Upper lobe of left lung (tissue), 6 donors: Measurements from ENCODE around the gene ETFDH. TPM values are rescaled to one million over a fixed set of nuclear protein-coding genes. Genes with fewer than 3 reads are reported as not detected.
"Not testable (repeated sequence)": the region's sequence is repeated elsewhere in the genome, so short reads cannot be mapped to it uniquely, and the experiment has no call there.

Experiments
- ATAC-seq, 2 donors: fragments of 200-7000 bp; cut with Tn5 transposase; one replicate each; pipeline ENCODE4 v1.9.1; 2022; ENCODE audit warnings: mild to moderate bottlenecking in 2 of 2, moderate library complexity in 2 of 2; ENCODE audit not compliant: low FRiP score in 2 of 2
- DNase-seq, 2 donors: peaks; one replicate each; pipeline ENCODE4 v3.0.0-alpha.2; 2019 to 2020
- H3K27ac ChIP-seq, 4 donors: fragments of 200-600 bp; sonication (generic); one replicate each; pipeline ENCODE4 v1.5.1; 2016 to 2019
- H3K27me3 ChIP-seq, 4 donors: fragments of 200-600 bp; sonication (generic); one replicate each; pipeline ENCODE4 v1.5.1; 2017 to 2019
- H3K36me3 ChIP-seq, 4 donors: fragments of 200-600 bp; sonication (generic); one replicate each; pipeline ENCODE4 v1.5.1; 2016 to 2019
- H3K4me1 ChIP-seq, 4 donors: fragments of 200-600 bp; sonication (generic); one replicate each; pipeline ENCODE4 v1.5.1; 2018 to 2019
- H3K4me3 ChIP-seq, 4 donors: fragments of 200-600 bp; sonication (generic); one replicate each; pipeline ENCODE4 v1.5.1; 2017 to 2019; ENCODE audit warnings: mild to moderate bottlenecking in 2 of 4, moderate library complexity in 1 of 4
- H3K9me3 ChIP-seq, 4 donors: fragments of 200-600 bp; sonication (generic); one replicate each; pipeline ENCODE4 v1.5.1; 2018 to 2019
- EP300 ChIP-seq, 4 donors: sonication (generic); formaldehyde crosslinking; IDR thresholded peaks; one replicate each; pipeline ENCODE4 v1.5.1; 2017; ENCODE audit warnings: antibody characterized with exemption in 4 of 4, control low read depth in 2 of 4
- POLR2A ChIP-seq, 4 donors: fragments of 450-650 bp; IDR thresholded peaks; one replicate each; pipeline ENCODE4 v1.5.1; 2016 to 2017; ENCODE audit warnings: antibody characterized with exemption in 4 of 4, mild to moderate bottlenecking in 2 of 4
- POLR2AphosphoS5 ChIP-seq, 2 donors: sonication (generic); formaldehyde crosslinking; IDR thresholded peaks; one replicate each; pipeline ENCODE4 v1.5.1; 2017; ENCODE audit warnings: antibody characterized with exemption in 2 of 2
- WGBS, 2 donors: methylation state at CpG; one replicate each; pipeline ENCODE4 v1.1.5; 2017 to 2018; 5-methylcytosine and 5-hydroxymethylcytosine counted together
- total RNA-seq, 6 donors: library from RNA; depleted of rRNA in 4 of 6; stranded (reverse); fragments of >200 nt in 4 of 6; gene quantifications; one replicate each; pipeline versions ENCODE4 v1.1.0 to v1.2.1, GENCODE V29; 2016 to 2021
- TF ChIP-seq, protein P1 (sequence below), 6 experiments: fragments of 450-650 bp in 4 of 6; fragments of 200-600 bp in 2 of 6; sonication (generic) in 2 of 6; IDR thresholded peaks; one replicate each; pipeline ENCODE4 v1.5.1; 2016 to 2019; ENCODE audit warnings: antibody characterized with exemption in 6 of 6
- donor health status: DM: no; HTN: no; CAD: no; lungs with moderate emphysema.
- donor health status: DM: no; HTN: yes; CAD: no; lungs with severe emphysema.

ETFDH gene
- total RNA-seq, 6 donors from 2014 or later: 12.2 to 44.2 (median 22.3) TPM

- WGBS, 2 donors: 79 to 87% methylated on average over 3 of the region's 3 CpGs
- DNase-seq: no peak
- H3K27me3 ChIP-seq: no peaks in the 10 kb centered on the region
- no peak for ATAC-seq
- H3K27ac ChIP-seq: no peak overlapping the region
- H3K4me3 ChIP-seq: no peak overlapping the region
- H3K36me3 ChIP-seq: no peaks in the 10 kb centered on the region
- no peaks in the 10 kb centered on the region for H3K4me1 ChIP-seq
- H3K9me3 ChIP-seq: no peaks in the 10 kb centered on the region
- no peak for TF ChIP-seq POLR2A (IDR thresholded peaks at IDR 0.05)
- no peak for TF ChIP-seq EP300 (IDR thresholded peaks at IDR 0.05)
- TF ChIP-seq POLR2AphosphoS5 (IDR thresholded peaks at IDR 0.05): no peak
- TF ChIP-seq, protein P1, sequence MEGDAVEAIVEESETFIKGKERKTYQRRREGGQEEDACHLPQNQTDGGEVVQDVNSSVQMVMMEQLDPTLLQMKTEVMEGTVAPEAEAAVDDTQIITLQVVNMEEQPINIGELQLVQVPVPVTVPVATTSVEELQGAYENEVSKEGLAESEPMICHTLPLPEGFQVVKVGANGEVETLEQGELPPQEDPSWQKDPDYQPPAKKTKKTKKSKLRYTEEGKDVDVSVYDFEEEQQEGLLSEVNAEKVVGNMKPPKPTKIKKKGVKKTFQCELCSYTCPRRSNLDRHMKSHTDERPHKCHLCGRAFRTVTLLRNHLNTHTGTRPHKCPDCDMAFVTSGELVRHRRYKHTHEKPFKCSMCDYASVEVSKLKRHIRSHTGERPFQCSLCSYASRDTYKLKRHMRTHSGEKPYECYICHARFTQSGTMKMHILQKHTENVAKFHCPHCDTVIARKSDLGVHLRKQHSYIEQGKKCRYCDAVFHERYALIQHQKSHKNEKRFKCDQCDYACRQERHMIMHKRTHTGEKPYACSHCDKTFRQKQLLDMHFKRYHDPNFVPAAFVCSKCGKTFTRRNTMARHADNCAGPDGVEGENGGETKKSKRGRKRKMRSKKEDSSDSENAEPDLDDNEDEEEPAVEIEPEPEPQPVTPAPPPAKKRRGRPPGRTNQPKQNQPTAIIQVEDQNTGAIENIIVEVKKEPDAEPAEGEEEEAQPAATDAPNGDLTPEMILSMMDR (IDR thresholded peaks at IDR 0.05): no peak
Observed at GRCh38 chr4:158741326-158742021, 69.4 kb downstream of the ETFDH start.

- not testable (repeated sequence) for ATAC-seq
Observed at GRCh38 chr4:158746537-158746936, 74.4 kb downstream of the ETFDH start.

DNA sequence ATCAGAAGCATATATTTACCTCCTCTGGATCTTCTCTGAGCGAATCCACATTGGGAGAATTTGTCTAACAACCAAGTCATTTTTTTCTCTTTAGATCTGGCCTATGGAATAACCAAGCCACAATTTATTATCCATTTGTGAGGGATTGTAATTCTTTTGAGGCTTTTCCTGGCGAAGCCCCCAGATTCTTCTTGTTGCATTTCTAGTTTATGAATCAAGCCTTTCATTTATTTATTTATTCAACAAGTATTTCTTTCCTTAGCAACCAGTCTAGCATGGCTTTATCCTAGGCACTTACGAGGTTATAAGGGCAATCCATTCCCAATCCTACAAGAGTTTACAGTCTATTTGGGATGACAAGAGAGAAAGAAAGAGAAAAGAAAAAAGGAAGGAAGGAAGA, 78.3 kb downstream of the ETFDH start:
- no peak overlapping the region for H3K4me3 ChIP-seq
- no peaks in the 10 kb centered on the region for H3K4me1 ChIP-seq
- H3K9me3 ChIP-seq: no peaks in the 10 kb centered on the region
- DNase-seq: no peak
- WGBS, 2 donors: 78 to 82% methylated on average over 3 of the region's 3 CpGs
- no peak overlapping the region for H3K27ac ChIP-seq
- peak in 1 of 2 donors; percentile 26 for ATAC-seq
- TF ChIP-seq, protein P1 (IDR thresholded peaks at IDR 0.05): no peak
- no peak for TF ChIP-seq POLR2AphosphoS5 (IDR thresholded peaks at IDR 0.05)
- no peak for TF ChIP-seq POLR2A (IDR thresholded peaks at IDR 0.05)
- TF ChIP-seq EP300 (IDR thresholded peaks at IDR 0.05): no peak
- no peaks in the 10 kb centered on the region for H3K27me3 ChIP-seq
- H3K36me3 ChIP-seq: no peaks in the 10 kb centered on the region

More at GRCh38 chr4:158746537-158746936, 74.4 kb downstream of the ETFDH start:
- H3K4me1 ChIP-seq, H3K4me3 ChIP-seq, H3K36me3 ChIP-seq, H3K27ac ChIP-seq, H3K9me3 ChIP-seq, H3K27me3 ChIP-seq: not testable (repeated sequence)
- 96% methylated on average over 4 of the region's 31 CpGs; no CpG with 5 or more reads in 1 of the 2 donors for WGBS, 2 donors
- peak in 1 of 2 donors; percentile 42 for DNase-seq

DNA sequence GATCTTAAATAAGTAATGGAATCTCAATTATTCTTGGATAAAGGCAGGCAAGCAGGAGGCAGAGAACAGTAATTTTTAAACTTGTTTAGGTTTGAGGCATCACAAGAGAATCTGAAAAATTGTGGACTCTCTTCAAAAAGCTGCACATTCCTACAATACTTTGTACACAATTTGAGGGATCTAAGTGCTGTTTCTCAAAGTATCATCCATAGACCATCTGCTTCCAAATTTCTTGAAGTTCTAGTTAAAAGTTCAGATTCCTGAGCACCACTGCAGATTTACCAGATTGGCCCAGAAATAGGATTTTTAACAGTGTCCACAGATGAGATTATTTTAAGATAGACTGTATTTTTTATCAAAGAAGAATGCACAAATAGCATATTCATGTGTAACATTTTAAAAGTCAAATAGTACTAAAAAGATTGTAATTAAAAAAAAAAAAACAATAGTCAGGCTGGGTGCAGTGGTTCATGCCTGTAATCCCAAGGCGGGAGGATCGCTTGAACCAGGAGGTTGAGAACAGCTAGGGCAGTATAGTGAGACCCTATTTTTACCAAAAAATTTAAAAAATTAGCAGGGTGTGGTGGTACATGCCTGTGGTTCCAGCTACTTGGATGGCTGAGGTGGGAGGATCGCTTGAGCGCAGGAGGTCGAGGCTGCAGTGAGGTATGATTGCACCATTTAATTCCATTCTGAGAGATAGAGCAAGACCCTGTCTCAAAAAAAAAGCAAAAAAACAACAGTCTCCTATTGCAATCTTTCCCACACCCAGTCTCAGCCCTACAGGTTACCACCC, 82.5 kb downstream of the ETFDH start:
- TF ChIP-seq POLR2A (IDR thresholded peaks at IDR 0.05) (no peak), EP300 (IDR thresholded peaks at IDR 0.05) (no peak), POLR2AphosphoS5 (IDR thresholded peaks at IDR 0.05) (no peak)
- TF ChIP-seq, protein P1 (IDR thresholded peaks at IDR 0.05): no peak
- Histone ChIP-seq H3K36me3 (no peaks in the 10 kb centered on the region), H3K9me3 (no peaks in the 10 kb centered on the region), H3K4me1 (peaks cover 0 to 5% (median 0%) of the 10 kb centered on the region in 4 donors), H3K27me3 (no peaks in the 10 kb centered on the region), H3K4me3 (no peak overlapping the region), H3K27ac (no peak overlapping the region)
- WGBS, 2 donors: 98% methylated on average over 5 of the region's 5 CpGs
- DNase-seq (no peak), ATAC-seq (no peak)

- WGBS, 2 donors: 94 to 96% methylated on average over 7 of the region's 7 CpGs
- not testable (repeated sequence) for H3K27ac ChIP-seq, H3K4me3 ChIP-seq, H3K27me3 ChIP-seq, ATAC-seq, DNase-seq, H3K36me3 ChIP-seq, H3K9me3 ChIP-seq, H3K4me1 ChIP-seq
Observed at GRCh38 chr4:158755819-158756218, 83.7 kb downstream of the ETFDH start.
